Transverse colon (tissue), 4 donors: ENCODE measurements around the gene PLPP3. TPM values are rescaled to one million over a fixed set of nuclear protein-coding genes. Genes with fewer than 3 reads are reported as not detected.

Experiments
- DNase-seq: peaks from one replicate; pipeline ENCODE4 v3.0.0-alpha.2; 2019
- H3K27ac ChIP-seq, 4 donors: fragments of 200-600 bp; sonication (generic); 2 replicates each; pipeline ENCODE4 v1.5.1; 2016 to 2018; ENCODE audit warnings: inconsistent platforms in 4 of 4
- H3K27me3 ChIP-seq: fragments of 200-600 bp; sonication (generic); 2 replicates; pipeline ENCODE4 v1.5.1; 2017; ENCODE audit warnings: inconsistent platforms
- H3K36me3 ChIP-seq, 4 donors: fragments of 200-600 bp; sonication (generic); 2 replicates each; pipeline ENCODE4 v1.5.1; 2017 to 2019; ENCODE audit warnings: inconsistent platforms in 4 of 4
- H3K4me1 ChIP-seq, 4 donors: fragments of 200-600 bp; sonication (generic); 2 replicates each; pipeline ENCODE4 v1.5.1; 2017 to 2020; ENCODE audit warnings: inconsistent platforms in 4 of 4
- H3K4me3 ChIP-seq, 4 donors: fragments of 200-600 bp; sonication (generic); 1 replicate in 1 of 4; 2 replicates in 3 of 4; pipeline versions ENCODE4 v1.5.1 to v1.6.1; 2017 to 2019; ENCODE audit warnings: inconsistent platforms in 4 of 4
- H3K9me3 ChIP-seq, 2 donors: fragments of 200-600 bp; sonication (generic); 2 replicates each; pipeline ENCODE4 v1.5.1; 2017 to 2019; ENCODE audit warnings: inconsistent platforms in 2 of 2
- EP300 ChIP-seq: sonication (generic); formaldehyde crosslinking; IDR thresholded peaks from one replicate; pipeline ENCODE4 v1.6.1; 2017; ENCODE audit warnings: antibody characterized with exemption, low read depth
- POLR2A ChIP-seq: fragments of 450-650 bp; IDR thresholded peaks from one replicate; pipeline ENCODE4 v1.6.1; 2016; ENCODE audit warnings: antibody characterized with exemption, mild to moderate bottlenecking, moderate library complexity
- POLR2AphosphoS5 ChIP-seq, 3 donors: sonication (generic); formaldehyde crosslinking; IDR thresholded peaks; one replicate each; pipeline ENCODE4 v1.6.1; 2016; ENCODE audit warnings: antibody characterized with exemption in 3 of 3
- WGBS, 2 donors: methylation state at CpG; one replicate each; pipeline ENCODE4 v1.1.5; 2018; ENCODE audit warnings: low coverage in 1 of 2; 5-methylcytosine and 5-hydroxymethylcytosine counted together
- in situ Hi-C, 4 donors: fragments of 200-750 bp; cut with MboI; loops; one replicate each; pipeline versions ENCODE4 v1.15.0 to v1.15.1; 2017; ENCODE audit warnings: low sequenced_read_pairs in 3 of 4, low pct_ligation_motif_present in 1 of 4, low pct_unique_long_range_greater_than_20kb in 1 of 4
- intact Hi-C: fragments of 100-400 bp; cut with DNase I; formaldehyde crosslinking; loops from one replicate; pipeline ENCODE4 v1.15.1; 2023; ENCODE audit warnings: low total_unique reads
- total RNA-seq, 4 donors: library from RNA; depleted of rRNA; stranded (reverse); fragments of >200 nt; gene quantifications; one replicate each; pipeline ENCODE4 v1.1.0, GENCODE V29; 2016
- TF ChIP-seq, protein P1 (sequence below), 5 experiments: fragments of 200-600 bp in 3 of 5; fragments of 450-650 bp in 2 of 5; sonication (generic) in 3 of 5; IDR thresholded peaks; 1 replicate in 2 of 5; 2 replicates in 3 of 5; pipeline ENCODE4 v1.5.1; 2016 to 2017; ENCODE audit warnings: antibody characterized with exemption in 5 of 5, inconsistent platforms in 3 of 5, mild to moderate bottlenecking in 2 of 5, moderate library complexity in 1 of 5

Gene PLPP3
- total RNA-seq, 4 donors from 2014 or later: 51.2 to 75.1 (median 63.3) TPM

DNA sequence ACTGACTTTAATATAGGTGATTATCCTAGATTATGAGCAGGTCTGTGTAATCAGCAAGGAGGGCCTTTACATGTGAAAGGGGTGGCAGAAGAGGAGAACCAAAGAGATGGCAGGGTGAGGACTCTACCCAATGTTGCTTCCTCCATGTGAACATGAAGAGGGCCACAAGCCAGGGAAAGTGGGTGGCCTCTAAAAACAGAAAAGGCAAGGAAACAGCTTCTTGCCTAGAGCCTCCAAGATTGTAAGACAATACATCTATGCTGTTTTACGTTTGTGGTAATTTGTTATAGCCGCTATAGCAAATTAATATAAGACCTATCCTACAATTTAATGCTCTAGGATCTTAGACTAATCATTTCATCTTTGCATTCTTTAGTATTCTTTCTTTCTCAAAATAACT is 85.5 kb downstream of the PLPP3 start:
- H3K9me3 ChIP-seq: no peaks in the 10 kb centered on the region
- peaks cover 0 to 4% (median 0%) of the 10 kb centered on the region in 4 donors for H3K4me1 ChIP-seq
- H3K27ac ChIP-seq: no peak overlapping the region
- H3K36me3 ChIP-seq: peaks cover 0 to 21% (median 4%) of the 10 kb centered on the region in 4 donors
- intact Hi-C loops: no loop called here
- WGBS, 2 donors: 92 to 94% methylated on average over 2 of the region's 2 CpGs
- DNase-seq: no peak
- no peak for TF ChIP-seq POLR2A
- TF ChIP-seq, protein P1, sequence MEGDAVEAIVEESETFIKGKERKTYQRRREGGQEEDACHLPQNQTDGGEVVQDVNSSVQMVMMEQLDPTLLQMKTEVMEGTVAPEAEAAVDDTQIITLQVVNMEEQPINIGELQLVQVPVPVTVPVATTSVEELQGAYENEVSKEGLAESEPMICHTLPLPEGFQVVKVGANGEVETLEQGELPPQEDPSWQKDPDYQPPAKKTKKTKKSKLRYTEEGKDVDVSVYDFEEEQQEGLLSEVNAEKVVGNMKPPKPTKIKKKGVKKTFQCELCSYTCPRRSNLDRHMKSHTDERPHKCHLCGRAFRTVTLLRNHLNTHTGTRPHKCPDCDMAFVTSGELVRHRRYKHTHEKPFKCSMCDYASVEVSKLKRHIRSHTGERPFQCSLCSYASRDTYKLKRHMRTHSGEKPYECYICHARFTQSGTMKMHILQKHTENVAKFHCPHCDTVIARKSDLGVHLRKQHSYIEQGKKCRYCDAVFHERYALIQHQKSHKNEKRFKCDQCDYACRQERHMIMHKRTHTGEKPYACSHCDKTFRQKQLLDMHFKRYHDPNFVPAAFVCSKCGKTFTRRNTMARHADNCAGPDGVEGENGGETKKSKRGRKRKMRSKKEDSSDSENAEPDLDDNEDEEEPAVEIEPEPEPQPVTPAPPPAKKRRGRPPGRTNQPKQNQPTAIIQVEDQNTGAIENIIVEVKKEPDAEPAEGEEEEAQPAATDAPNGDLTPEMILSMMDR (IDR thresholded peaks at IDR 0.05): no peak
- no peaks in the 10 kb centered on the region for H3K27me3 ChIP-seq
- no peak overlapping the region for H3K4me3 ChIP-seq
- in situ Hi-C loops: no loop called here

GRCh38 chr1:56491441-56491840 is 87.9 kb downstream of the PLPP3 start:
- peaks cover 0 to 17% (median 4%) of the 10 kb centered on the region in 4 donors for H3K36me3 ChIP-seq
- in situ Hi-C loops: no loop called here
- intact Hi-C loops: no loop called here
- no peaks in the 10 kb centered on the region for H3K9me3 ChIP-seq
- H3K4me3 ChIP-seq: no peak overlapping the region
- H3K27ac ChIP-seq: no peak overlapping the region
- no peaks in the 10 kb centered on the region for H3K27me3 ChIP-seq
- no peak for DNase-seq
- H3K4me1 ChIP-seq: peaks cover 0 to 4% (median 0%) of the 10 kb centered on the region in 4 donors
- TF ChIP-seq POLR2AphosphoS5 (IDR thresholded peaks at IDR 0.05): peak in 1 of 3 donors; percentile 16
- TF ChIP-seq EP300: no peak
- WGBS, 2 donors: 60 to 86% methylated on average over 4 to 5 of the region's 5 CpGs

DNA sequence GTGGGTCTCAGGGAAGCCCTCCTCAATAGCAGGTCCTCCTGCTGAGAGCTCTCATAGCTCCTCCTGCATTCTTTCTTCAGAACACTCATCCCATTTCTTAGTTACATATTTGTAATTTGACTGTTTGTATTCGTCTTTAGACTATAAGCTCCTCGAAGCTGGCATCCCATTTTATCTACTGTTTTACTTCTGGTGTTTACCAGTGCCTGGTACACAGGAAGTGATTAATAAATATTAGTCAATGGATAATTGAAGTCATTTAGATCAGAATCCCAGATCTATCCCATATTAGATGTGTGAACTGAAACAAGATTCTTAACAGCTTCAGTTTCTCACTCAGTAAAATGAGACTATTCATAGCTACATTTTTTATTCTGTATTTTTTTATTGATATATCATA is 88.7 kb downstream of the PLPP3 start:
- Histone ChIP-seq H3K9me3 (no peaks in the 10 kb centered on the region), H3K36me3 (peaks cover 0 to 8% (median 3%) of the 10 kb centered on the region in 4 donors), H3K27ac (no peak overlapping the region), H3K4me3 (no peak overlapping the region), H3K27me3 (no peaks in the 10 kb centered on the region), H3K4me1 (peaks cover 0 to 4% (median 0%) of the 10 kb centered on the region in 4 donors)
- TF ChIP-seq POLR2A (no peak), POLR2AphosphoS5 (IDR thresholded peaks at IDR 0.05) (no peak), EP300 (no peak)
- TF ChIP-seq, protein P1 (IDR thresholded peaks at IDR 0.05): no peak
- 79 to 81% methylated on average over 2 of the region's 2 CpGs for WGBS, 2 donors
- DNase-seq: no peak
- intact Hi-C loops: no loop called here
- in situ Hi-C loops: no loop called here

GRCh38 chr1:56489695-56490094 is 89.7 kb downstream of the PLPP3 start:
- H3K4me1 ChIP-seq: peaks cover 0 to 4% (median 0%) of the 10 kb centered on the region in 4 donors
- intact Hi-C loops (no loop called here), in situ Hi-C loops (no loop called here)

More at GRCh38 chr1:56489695-56490094, 89.7 kb downstream of the PLPP3 start:
- no peak overlapping the region for H3K4me3 ChIP-seq
- no peaks in the 10 kb centered on the region for H3K36me3 ChIP-seq
- DNase-seq: no peak
- WGBS, 2 donors: 80 to 86% methylated on average over 8 of the region's 8 CpGs
- no peaks in the 10 kb centered on the region for H3K27me3 ChIP-seq
- H3K9me3 ChIP-seq: no peaks in the 10 kb centered on the region
- H3K27ac ChIP-seq: no peak overlapping the region
- TF ChIP-seq, protein P1 (IDR thresholded peaks at IDR 0.05): no peak
- TF ChIP-seq EP300: no peak
- no peak for TF ChIP-seq POLR2AphosphoS5 (IDR thresholded peaks at IDR 0.05)
- TF ChIP-seq POLR2A: no peak
